Measurements from ENCODE around the gene COP1. TPM values are rescaled to one million over a fixed set of nuclear protein-coding genes. Genes with fewer than 3 reads are reported as not detected.
"Not testable (repeated sequence)": the region's sequence is repeated elsewhere in the genome, so short reads cannot be mapped to it uniquely, and the experiment has no call there.

The COP1 gene
- polyA plus RNA-seq, 1 experiment = 43.7 TPM

DNA sequence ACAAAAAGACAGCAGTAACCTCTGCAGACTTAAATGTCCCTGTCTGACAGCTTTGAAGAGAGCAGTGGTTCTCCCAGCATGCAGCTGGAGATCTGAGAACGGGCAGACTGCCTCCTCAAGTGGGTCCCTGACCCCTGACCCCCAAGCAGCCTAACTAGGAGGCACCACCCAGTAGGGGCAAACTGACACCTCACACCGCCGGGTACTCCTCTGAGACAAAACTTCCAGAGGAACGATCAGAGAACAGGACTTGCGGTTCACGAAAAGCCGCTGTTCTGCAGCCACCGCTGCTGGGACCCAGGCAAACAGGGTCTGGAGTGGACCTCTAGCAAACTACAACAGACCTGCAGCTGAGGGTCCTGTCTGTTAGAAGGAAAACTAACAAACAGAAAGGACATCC, 214.3 kb downstream of the COP1 start:
- H3K27ac ChIP-seq (ENCODE audit: low read depth, low read length); H3K27me3 ChIP-seq (ENCODE audit: control insufficient read depth, insufficient read depth, low read length); DNase-seq (ENCODE audit: low read depth, low spot score); H3K4me3 ChIP-seq (ENCODE audit: low read depth, low read length); POLR2A ChIA-PET; CTCF ChIA-PET; H3K9me3 ChIP-seq (ENCODE audit: control insufficient read depth, insufficient read depth, low read length): not testable (repeated sequence)

DNA sequence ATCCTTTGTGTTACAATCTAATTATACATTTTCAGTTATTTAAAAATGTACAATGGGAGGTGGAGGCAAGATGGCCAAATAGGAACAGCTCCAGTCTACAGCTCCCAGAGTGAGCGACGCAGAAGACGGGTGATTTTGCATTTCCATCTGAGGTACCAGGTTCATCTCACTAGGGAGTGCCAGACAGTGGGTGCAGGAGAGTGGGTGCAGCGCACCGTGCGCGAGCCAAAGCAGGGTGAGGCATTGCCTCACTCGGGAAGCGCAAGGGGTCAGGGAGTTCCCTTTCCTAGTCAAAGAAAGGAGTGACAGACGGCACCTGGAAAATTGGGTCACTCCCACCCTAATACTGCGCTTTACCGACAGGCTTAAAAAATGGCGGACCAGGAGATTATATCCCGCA, 214.9 kb downstream of the COP1 start:
- H3K4me3 ChIP-seq (ENCODE audit: low read depth, low read length); POLR2A ChIA-PET; H3K9me3 ChIP-seq (ENCODE audit: control insufficient read depth, insufficient read depth, low read length); H3K27me3 ChIP-seq (ENCODE audit: control insufficient read depth, insufficient read depth, low read length); H3K27ac ChIP-seq (ENCODE audit: low read depth, low read length); DNase-seq (ENCODE audit: low read depth, low spot score); CTCF ChIA-PET: not testable (repeated sequence)

- CTCF ChIA-PET = no interaction called here
Observed at GRCh38 chr1:175984813-175985212, 222.3 kb downstream of the COP1 start.

DNA sequence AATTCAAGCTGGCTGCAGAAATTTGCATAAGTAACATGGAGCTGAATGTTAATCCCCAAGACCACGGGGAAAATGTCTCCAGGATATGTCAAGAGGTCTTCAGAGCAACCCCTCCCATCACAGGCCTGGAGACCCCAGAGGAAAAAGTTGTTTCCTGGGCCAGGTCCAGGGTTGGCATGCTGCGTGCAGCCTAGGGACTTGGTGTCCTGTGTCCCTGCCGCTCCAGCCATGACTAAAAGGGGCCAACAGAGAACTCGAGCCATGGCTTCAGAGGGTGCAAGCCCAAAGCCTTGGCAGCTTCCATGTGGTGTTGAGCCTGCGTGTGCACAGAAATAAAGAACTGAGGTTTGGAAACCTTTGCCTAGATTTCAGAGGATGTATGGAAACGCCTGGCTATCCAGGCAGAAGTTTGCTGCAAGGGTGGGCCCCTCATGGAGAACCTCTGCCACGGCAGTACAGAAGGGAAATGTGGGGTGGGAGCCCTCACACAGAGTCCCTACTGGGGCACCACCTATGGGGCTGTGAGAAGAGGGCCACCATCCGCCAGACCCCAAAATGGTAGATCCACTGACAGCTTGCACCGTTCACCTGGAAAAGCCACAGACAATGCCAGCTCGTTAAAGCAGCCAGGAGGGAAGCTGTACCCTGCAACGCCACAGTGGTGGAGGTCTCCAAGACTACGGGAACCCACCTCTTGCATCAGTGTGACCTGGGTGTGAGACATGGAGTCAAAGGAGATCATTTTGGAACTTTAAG, 222.9 kb downstream of the COP1 start:
- no peak overlapping the region for H3K4me3 ChIP-seq (ENCODE audit: low read depth, low read length)
- DNase-seq (ENCODE audit: low read depth, low spot score) = no peak
- H3K9me3 ChIP-seq (ENCODE audit: control insufficient read depth, insufficient read depth, low read length) = peaks cover 6% of the 10 kb centered on the region
- TF ChIP-seq, protein P1, sequence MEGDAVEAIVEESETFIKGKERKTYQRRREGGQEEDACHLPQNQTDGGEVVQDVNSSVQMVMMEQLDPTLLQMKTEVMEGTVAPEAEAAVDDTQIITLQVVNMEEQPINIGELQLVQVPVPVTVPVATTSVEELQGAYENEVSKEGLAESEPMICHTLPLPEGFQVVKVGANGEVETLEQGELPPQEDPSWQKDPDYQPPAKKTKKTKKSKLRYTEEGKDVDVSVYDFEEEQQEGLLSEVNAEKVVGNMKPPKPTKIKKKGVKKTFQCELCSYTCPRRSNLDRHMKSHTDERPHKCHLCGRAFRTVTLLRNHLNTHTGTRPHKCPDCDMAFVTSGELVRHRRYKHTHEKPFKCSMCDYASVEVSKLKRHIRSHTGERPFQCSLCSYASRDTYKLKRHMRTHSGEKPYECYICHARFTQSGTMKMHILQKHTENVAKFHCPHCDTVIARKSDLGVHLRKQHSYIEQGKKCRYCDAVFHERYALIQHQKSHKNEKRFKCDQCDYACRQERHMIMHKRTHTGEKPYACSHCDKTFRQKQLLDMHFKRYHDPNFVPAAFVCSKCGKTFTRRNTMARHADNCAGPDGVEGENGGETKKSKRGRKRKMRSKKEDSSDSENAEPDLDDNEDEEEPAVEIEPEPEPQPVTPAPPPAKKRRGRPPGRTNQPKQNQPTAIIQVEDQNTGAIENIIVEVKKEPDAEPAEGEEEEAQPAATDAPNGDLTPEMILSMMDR (IDR thresholded peaks at IDR 0.05; ENCODE audit: low read depth, low read length) = no peak
- ChIA-PET CTCF (no interaction called here), POLR2A (no interaction called here)
- H3K27me3 ChIP-seq (ENCODE audit: control insufficient read depth, insufficient read depth, low read length) = no peaks in the 10 kb centered on the region
- H3K27ac ChIP-seq (ENCODE audit: low read depth, low read length) = no peak overlapping the region

More at GRCh38 chr1:175984813-175985212, 222.3 kb downstream of the COP1 start:
- POLR2A ChIA-PET = no interaction called here
- H3K27me3 ChIP-seq (ENCODE audit: control insufficient read depth, insufficient read depth, low read length) = no peaks in the 10 kb centered on the region
- H3K4me3 ChIP-seq (ENCODE audit: low read depth, low read length) = no peak overlapping the region
- H3K27ac ChIP-seq (ENCODE audit: low read depth, low read length) = no peak overlapping the region
- H3K9me3 ChIP-seq (ENCODE audit: control insufficient read depth, insufficient read depth, low read length) = peaks cover 6% of the 10 kb centered on the region
- TF ChIP-seq, protein P1 (IDR thresholded peaks at IDR 0.05; ENCODE audit: low read depth, low read length) = no peak
- DNase-seq (ENCODE audit: low read depth, low spot score) = no peak

- CTCF ChIA-PET = not testable (repeated sequence)
Observed at GRCh38 chr1:175983363-175983762, 223.7 kb downstream of the COP1 start.

DNA sequence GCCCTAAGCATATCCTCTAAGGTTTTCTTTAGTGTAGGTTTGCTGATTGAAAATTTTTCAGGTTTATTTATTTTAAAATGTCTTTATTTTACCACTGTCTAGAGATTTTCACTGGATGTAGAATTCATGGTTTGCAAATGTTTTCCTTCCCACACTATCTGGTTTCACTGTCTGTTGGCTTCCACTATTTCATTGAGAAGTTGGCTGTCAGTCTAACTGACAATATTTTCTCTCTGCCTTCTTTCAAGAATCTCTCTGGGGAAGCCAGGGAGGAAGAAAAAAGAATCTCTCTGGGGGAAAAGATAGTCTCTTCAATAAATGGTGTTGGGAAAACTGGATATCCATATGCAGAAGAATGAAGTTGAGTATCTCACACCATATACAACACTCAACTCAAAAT, 226.0 kb downstream of the COP1 start:
- Histone ChIP-seq H3K4me3 (ENCODE audit: low read depth, low read length) (no peak overlapping the region), H3K9me3 (ENCODE audit: control insufficient read depth, insufficient read depth, low read length) (peaks cover 6% of the 10 kb centered on the region), H3K27me3 (ENCODE audit: control insufficient read depth, insufficient read depth, low read length) (no peaks in the 10 kb centered on the region), H3K27ac (ENCODE audit: low read depth, low read length) (no peak overlapping the region)
- TF ChIP-seq, protein P1 (IDR thresholded peaks at IDR 0.05; ENCODE audit: low read depth, low read length) = no peak
- CTCF ChIA-PET = no interaction called here
- POLR2A ChIA-PET = no interaction called here
- DNase-seq (ENCODE audit: low read depth, low spot score) = no peak

More at GRCh38 chr1:175983363-175983762, 223.7 kb downstream of the COP1 start:
- H3K27ac ChIP-seq (ENCODE audit: low read depth, low read length); H3K9me3 ChIP-seq (ENCODE audit: control insufficient read depth, insufficient read depth, low read length); POLR2A ChIA-PET; DNase-seq (ENCODE audit: low read depth, low spot score); H3K27me3 ChIP-seq (ENCODE audit: control insufficient read depth, insufficient read depth, low read length); H3K4me3 ChIP-seq (ENCODE audit: low read depth, low read length): not testable (repeated sequence)
